Stomach (tissue), 4 donors: ENCODE data around the gene CENPP.

ENCODE experiments used
- CTCF ChIP-seq, 7 experiments: fragments of 450-650 bp in 4 of 7; fragments of 200-600 bp in 3 of 7; sonication (generic) in 3 of 7; IDR thresholded peaks; one replicate each; pipeline ENCODE4 v1.5.1; 2016 to 2019; ENCODE audit warnings: antibody characterized with exemption in 7 of 7, control low read depth in 2 of 7, mild to moderate bottlenecking in 1 of 7
- POLR2A ChIP-seq, 4 donors: fragments of 450-650 bp; IDR thresholded peaks; one replicate each; pipeline ENCODE4 v1.6.1; 2016; ENCODE audit warnings: antibody characterized with exemption in 4 of 4, control low read depth in 2 of 4, mild to moderate bottlenecking in 1 of 4, moderate library complexity in 1 of 4
- POLR2AphosphoS5 ChIP-seq, 3 donors: sonication (generic); formaldehyde crosslinking; IDR thresholded peaks; one replicate each; pipeline ENCODE4 v1.6.1; 2016; ENCODE audit warnings: antibody characterized with exemption in 3 of 3

GRCh38 chr9:92384375-92384774 lies 58.6 kb downstream of the CENPP start:
- TF ChIP-seq CTCF (IDR thresholded peaks at IDR 0.05) (no peak), POLR2A (IDR thresholded peaks at IDR 0.05) (no peak), POLR2AphosphoS5 (IDR thresholded peaks at IDR 0.05) (no peak)
